Measurements from ENCODE around the gene FXYD6.
"Not testable (repeated sequence)": the region's sequence is repeated elsewhere in the genome, so short reads cannot be mapped to it uniquely, and the experiment has no call there.

The FXYD6 gene

DNA sequence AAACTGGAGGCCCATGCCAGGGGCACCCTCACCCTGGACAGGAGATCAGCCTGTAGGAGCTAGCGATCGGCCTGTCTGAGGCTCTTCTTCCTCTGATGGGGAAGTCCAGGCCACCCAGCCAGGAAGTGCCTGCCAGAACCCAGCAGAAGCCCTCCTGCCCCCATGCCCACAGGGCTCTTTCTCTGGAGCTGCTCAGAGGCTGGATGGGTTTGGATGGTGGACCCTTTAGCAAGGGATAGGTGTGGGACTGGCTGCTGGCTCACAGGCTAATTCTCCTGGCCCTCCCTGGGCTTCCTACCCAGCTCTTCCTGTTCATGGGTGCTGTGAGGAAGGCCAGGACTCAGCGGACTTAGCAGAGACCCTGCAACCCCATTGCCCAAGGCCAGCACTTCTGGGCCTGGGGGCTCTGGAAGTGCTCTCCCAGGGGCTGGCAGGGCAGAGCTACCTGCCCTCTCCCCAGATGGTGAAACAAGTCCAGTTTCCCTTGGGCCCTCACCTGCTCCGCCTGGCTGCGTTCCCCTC lies 59.6 kb downstream of the FXYD6 start:
- DNase-seq (ENCODE audit: low read depth in 2 of 2) = no peak

DNA sequence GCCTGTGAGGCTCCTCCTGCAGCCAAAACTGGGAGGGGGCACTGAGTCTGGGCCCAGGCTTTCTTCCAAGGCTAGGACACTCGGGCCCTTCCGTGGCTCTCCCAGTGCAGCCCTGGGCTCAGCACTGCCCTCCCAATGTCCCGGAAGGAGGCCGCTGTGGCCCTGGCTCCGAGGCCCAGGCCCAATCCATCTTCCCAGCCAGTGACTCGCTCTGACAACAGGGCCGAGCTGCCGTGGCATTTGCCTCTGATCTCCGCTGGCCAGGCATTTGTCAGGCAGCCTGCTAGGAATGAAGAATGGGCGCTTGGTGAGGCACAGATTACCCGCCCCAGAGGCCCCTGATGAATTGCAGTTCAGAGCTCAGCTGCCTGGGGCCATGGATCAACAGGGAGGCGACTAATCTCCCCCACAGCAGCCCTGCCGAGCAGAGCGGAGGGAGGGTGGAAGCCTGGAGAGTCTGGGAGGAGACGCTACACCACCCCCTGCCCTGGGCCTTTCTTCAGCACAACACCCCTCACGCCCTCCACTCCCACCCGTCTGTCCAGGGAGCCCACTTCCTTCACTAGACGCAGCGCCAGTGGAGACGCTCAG lies 60.2 kb downstream of the FXYD6 start:
- DNase-seq (ENCODE audit: low read depth in 2 of 2) = peak in 1 of 2 experiments; percentile 16

DNA sequence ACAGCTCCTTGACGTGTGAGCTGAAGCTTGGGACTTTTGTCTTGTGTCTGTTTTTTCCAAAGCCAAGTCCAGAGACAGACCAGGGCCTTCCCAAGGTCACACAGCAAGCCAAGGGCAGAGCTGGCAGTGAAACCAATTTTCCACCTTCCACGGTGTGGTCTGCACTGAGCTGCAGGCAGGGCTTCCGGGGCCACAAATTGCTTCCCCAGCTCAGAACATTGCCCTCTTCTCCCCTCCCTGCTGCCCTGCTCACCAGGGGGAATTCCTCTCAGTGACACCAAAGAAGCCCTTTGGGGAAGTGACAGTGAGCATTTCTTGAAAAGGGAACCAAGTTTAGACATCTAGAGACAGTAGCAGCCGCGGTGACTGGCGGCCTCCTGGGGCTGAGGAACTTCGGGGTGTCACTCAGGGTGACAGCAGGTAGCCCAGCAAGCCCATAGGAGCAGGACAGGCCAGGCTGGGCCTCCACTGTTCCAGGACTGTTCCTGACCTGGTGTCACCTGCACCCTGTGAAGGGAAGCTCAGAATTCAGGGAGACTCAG lies 61.1 kb downstream of the FXYD6 start:
- DNase-seq (ENCODE audit: low read depth in 2 of 2) = no peak

DNA sequence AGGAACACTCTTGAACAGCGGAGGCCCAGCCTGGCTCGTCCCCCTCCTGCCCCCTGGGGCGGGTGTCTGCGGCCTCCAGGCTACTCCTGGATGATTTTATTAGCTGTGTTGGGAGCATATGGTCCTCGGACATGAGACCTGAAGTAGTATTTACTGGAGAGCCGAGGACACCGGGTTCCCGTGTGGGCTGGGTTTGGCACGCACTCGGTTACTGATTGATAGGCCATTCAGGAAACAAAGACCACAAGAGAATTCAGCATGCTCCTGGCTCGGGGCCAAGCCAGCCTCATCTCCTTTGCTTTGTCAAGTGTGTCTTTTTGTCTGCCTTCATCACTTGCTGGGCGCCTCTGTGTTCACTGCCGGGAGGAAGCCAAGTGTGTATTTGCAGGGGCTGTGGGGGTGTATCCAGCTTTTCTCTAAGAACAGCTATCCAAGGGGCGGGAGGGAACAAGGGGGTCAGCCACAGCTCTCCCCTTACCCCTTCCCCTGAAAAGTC lies 61.6 kb downstream of the FXYD6 start:
- peak in 1 of 2 experiments; percentile 19 for DNase-seq (ENCODE audit: low read depth in 2 of 2)

DNA sequence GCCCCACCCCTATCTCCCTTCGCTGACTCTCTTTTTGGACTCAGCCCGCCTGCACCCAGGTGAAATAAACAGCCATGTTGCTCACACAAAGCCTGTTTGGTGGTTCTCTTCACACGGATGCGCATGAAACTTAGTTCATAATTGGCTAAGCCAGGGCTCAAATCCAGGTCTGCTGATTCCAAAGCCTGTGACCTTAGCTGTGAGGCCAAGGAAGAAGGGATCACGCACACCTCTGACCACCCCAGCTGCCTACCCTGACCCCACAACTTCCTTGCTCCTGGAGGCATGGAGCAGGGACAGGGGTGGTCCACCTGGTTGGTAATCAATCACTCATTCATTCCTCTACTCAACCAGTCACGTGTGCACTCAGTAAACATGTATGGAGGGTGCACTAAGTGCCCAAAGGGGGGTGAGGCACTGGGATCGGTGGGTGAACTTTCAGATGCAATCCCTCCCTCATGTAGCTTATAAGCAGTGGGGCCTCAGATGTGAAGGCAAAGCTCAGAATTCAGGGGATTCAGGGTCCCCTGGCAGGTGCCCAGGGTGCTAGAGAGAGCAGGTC lies 62.2 kb downstream of the FXYD6 start:
- DNase-seq (ENCODE audit: low read depth in 2 of 2) = no peak

DNA sequence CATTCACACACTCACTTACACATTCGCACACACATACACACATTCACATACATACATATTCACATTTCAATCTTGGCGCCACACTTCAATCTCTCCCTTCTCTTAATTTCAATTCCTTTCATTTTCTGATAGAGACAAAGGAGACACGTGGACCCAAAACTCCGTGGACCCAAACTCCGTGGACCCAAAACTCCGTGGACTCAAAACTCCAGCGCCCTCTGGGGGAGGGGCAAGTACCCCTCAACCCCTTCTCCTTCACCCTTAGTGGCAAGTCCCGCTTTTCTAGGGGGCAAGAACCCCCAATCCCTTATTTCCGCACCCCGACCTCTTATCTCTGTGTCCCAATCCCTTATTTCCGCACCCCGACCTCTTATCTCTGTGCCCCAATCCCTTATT lies 66.4 kb downstream of the FXYD6 start:
- not testable (repeated sequence) for DNase-seq (ENCODE audit: low read depth in 2 of 2)

GRCh38 chr11:117809236-117810055 lies 67.0 kb downstream of the FXYD6 start:
- DNase-seq (ENCODE audit: low read depth in 2 of 2) = no peak

DNA sequence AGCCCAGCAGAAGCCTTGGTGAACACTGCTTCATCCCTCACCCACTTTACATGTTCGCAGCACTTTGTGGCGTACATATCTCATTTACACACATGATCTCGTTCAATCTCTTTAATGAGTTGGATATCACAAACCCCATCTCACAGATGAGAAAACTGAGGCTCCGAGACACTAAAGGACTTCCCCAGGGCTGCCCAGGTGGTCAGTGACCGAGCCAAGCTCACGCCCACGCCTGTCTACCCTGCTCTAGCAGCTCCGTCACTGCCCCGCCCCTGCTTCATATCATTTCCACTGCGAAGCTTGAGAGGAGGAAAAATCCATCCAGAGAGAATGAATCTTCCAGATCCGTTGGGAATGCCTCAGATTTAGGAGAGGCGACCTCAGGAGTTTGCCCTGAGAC lies 67.7 kb downstream of the FXYD6 start:
- no peak for DNase-seq (ENCODE audit: low read depth in 2 of 2)

DNA sequence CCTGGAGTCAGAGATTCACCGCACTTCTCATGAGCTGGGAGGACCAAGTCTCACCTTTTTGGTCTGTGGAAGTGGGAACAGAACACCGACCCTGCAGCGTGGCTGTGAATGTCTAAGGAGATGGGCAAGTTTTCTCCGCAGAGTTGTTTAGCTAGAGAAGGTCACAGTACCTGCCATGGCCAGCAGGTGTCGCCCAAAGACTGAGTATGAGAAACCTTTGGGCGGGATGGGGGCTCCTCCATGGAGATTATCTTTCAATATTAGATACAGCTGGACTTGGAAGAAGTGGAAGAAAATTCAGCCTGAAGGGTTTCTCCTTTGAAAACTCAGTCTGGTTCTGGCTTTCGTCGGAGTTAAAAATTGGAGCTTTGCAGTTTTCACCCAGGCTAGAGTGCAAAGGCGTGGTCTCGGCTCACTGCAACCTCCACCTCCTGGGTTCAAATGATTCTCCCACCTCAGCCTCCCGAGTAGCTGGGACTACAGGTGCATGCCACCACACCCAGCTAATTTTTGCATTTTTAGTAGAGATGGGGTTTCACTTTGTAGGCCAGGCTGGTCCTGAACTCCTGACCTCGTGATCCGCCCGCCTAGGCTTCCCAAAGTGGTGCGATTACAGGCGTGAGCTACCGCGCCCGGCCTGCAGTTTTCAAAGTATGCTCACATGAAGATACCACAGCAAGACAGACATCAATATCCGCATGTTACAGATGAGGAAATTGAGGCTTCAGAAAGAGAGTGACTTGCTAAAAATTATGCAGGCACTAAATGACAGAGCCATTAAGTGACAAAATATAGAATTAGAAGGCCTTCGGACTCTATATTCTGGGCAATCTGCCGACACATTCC lies 68.8 kb downstream of the FXYD6 start:
- DNase-seq (ENCODE audit: low read depth in 2 of 2) = peak in 1 of 2 experiments; percentile 40

GRCh38 chr11:117806846-117807245 lies 69.6 kb downstream of the FXYD6 start:
- DNase-seq (ENCODE audit: low read depth in 2 of 2) = no peak

DNA sequence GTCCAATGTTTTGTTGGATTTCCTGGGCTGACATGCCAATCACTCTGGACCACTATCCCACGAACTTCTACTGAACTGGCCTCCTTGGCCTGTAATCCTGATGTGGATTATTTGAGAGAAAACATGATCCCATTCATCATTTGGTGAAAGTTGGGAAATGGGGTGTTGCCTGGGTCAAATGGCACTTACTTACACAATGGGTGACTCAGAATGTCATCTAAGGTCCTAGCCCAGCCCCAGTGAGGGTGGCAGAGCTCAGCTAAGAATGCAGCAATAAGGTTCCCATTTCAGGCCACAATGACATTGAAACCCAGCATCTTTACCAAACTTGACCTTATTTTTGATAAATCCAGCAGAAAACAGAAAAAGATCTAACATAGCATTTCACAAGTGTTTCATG lies 71.4 kb downstream of the FXYD6 start:
- no peak for DNase-seq (ENCODE audit: low read depth in 2 of 2)

- DNase-seq (ENCODE audit: low read depth in 2 of 2) = no peak
Measured at GRCh38 chr11:117803896-117804295, 72.6 kb downstream of the FXYD6 start.

- DNase-seq (ENCODE audit: low read depth in 2 of 2) = no peak
Measured at GRCh38 chr11:117799634-117800033, 76.8 kb downstream of the FXYD6 start.

DNA sequence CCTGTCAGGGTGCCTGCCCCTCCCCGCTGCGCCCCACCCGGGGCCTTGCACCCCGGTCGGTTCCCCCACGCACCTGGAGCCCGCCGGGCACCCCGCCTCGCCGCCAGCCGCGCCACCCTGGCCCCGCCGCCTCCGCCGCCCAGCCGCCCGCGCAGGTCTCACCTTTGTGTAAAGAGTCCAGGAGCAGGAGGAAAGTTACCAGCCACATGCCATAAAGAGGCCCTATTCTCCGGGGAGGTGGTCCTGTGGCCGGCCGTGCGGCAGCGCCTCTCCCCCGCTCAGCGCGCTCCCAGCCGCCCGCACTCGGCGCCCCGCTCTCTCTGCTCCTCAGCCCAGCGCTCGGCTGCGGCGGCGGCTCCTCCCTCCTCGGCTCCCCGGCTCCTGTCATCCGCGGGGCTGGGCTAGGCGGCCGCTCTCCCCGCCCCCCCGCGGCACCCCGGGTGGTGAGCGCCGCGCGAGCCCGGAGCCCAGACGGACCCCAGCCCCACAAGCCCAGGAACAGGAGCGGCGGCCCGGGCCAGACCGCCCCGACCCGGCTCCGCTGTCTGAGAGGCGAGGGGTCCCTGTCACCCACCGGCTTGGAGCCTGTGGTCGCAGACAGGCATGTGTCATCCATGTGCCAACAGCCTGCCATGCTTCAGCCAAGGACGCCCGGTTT lies 79.5 kb downstream of the FXYD6 start, which contains the start of gene DSCAML1:
Gene DSCAML1 (minus strand): TSS at position 345 of the 658 bp plus-strand sequence. CDS start 137 bp downstream, at position 208.
- DNase-seq (ENCODE audit: low read depth in 2 of 2) = no peak

DNA sequence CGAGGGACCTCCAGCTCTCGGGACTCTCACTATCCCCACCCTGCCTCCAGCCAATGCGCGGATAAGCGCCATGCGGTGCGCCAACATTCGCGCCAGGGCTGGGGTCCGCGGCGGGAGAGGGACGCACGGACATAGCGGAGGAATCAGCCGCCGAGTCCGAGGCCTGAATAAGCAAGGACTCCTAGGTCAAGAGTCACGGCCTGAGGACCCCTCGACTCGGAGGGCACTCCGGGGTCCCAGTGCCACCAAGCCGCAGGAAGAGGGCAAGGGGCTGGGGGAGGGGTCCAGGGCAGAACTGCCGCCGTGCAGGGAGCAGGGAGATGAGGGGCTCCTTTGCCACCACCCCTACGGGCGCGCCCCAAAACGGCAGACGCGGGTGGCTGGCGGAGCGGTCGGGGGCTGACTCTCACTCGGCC lies 80.0 kb downstream of the FXYD6 start:
- DNase-seq (ENCODE audit: low read depth in 2 of 2) = no peak

GRCh38 chr11:117795638-117796455 lies 80.6 kb downstream of the FXYD6 start:
- DNase-seq (ENCODE audit: low read depth in 2 of 2) = no peak

- DNase-seq (ENCODE audit: low read depth in 2 of 2) = no peak
Measured at GRCh38 chr11:117794772-117795629, 81.5 kb downstream of the FXYD6 start.

DNA sequence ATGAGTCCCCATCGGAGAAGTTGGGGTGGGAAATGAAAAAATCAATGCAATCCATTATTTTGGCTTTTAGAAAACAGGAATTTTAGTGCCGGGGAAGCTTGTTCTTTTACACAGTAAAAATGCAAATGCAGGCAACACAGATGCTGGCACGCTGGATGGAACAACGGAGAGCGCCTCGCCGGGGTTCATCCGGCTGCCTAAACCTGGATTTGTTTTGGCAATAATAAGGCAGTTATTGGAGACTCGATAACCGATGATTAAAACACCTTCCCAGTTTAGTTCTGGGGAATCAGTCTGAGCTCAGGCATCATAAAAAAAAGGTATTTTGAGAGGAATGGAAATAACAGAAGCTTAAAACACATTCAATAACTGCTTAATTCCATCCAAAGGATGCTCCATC lies 82.3 kb downstream of the FXYD6 start:
- no peak for DNase-seq (ENCODE audit: low read depth in 2 of 2)

- DNase-seq (ENCODE audit: low read depth in 2 of 2) = no peak
Measured at GRCh38 chr11:117793583-117793982, 82.9 kb downstream of the FXYD6 start.

Measured in fibroblast of skin of left quadriceps (primary cell).